Stomach (tissue), 9 donors: ENCODE results near the gene LGALS3BP. TPM values are rescaled to one million over a fixed set of nuclear protein-coding genes. Genes with fewer than 3 reads are reported as not detected.

ENCODE experiments used
- DNase-seq, 2 donors: peaks; one replicate each; pipeline versions ENCODE4 v3.0.0 to v3.0.0-alpha.2; 2013 to 2019
- H3K27ac ChIP-seq, 5 donors: fragments of 200-600 bp in 4 of 5; sonication (generic) in 4 of 5; one replicate each; pipeline ENCODE4 v1.5.1; 2013 to 2019; ENCODE audit warnings: mild to moderate bottlenecking in 1 of 5, moderate library complexity in 1 of 5
- H3K27me3 ChIP-seq, 3 donors: fragments of 200-600 bp; sonication (generic); one replicate each; pipeline ENCODE4 v1.5.1; 2017 to 2019; ENCODE audit warnings: mixed run types in 1 of 3
- H3K36me3 ChIP-seq, 4 donors: fragments of 200-600 bp; sonication (generic); 1 replicate in 3 of 4; 2 replicates in 1 of 4; pipeline ENCODE4 v1.5.1; 2016 to 2019
- H3K4me1 ChIP-seq, 4 donors: fragments of 200-600 bp; sonication (generic); one replicate each; pipeline ENCODE4 v1.5.1; 2016 to 2019
- H3K4me3 ChIP-seq, 4 donors: fragments of 200-600 bp; sonication (generic) in 3 of 4; one replicate each; pipeline ENCODE4 v1.5.1; 2016 to 2019; ENCODE audit warnings: mild to moderate bottlenecking in 1 of 4
- H3K9me3 ChIP-seq, 4 donors: fragments of 200-600 bp; sonication (generic); one replicate each; pipeline ENCODE4 v1.5.1; 2016 to 2019
- CTCF ChIP-seq, 7 experiments: fragments of 450-650 bp in 4 of 7; fragments of 200-600 bp in 3 of 7; sonication (generic) in 3 of 7; IDR thresholded peaks; one replicate each; pipeline ENCODE4 v1.5.1; 2016 to 2019; ENCODE audit warnings: antibody characterized with exemption in 7 of 7, control low read depth in 2 of 7, mild to moderate bottlenecking in 1 of 7
- EP300 ChIP-seq: sonication (generic); formaldehyde crosslinking; IDR thresholded peaks from one replicate; pipeline ENCODE4 v1.6.1; 2017; ENCODE audit warnings: antibody characterized with exemption
- POLR2A ChIP-seq, 4 donors: fragments of 450-650 bp; IDR thresholded peaks; one replicate each; pipeline ENCODE4 v1.6.1; 2016; ENCODE audit warnings: antibody characterized with exemption in 4 of 4, control low read depth in 2 of 4, mild to moderate bottlenecking in 1 of 4, moderate library complexity in 1 of 4
- POLR2AphosphoS5 ChIP-seq, 3 donors: sonication (generic); formaldehyde crosslinking; IDR thresholded peaks; one replicate each; pipeline ENCODE4 v1.6.1; 2016; ENCODE audit warnings: antibody characterized with exemption in 3 of 3
- WGBS, 5 donors: extraction: QIAGEN DNeasy Blood & Tissue Kit in 3 of 5; methylation state at CpG; one replicate each; pipeline versions ENCODE4 v1.1.5 to v1.1.7; 2013 to 2018; 5-methylcytosine and 5-hydroxymethylcytosine counted together
- intact Hi-C: fragments of 100-400 bp; cut with DNase I; formaldehyde crosslinking; loops from one replicate; pipeline ENCODE4 v1.15.1; 2023; ENCODE audit warnings: low total_unique reads
- polyA plus RNA-seq, 3 donors: library from polyadenylated mRNA; stranded (reverse); fragments of 200-250 nt; gene quantifications; one replicate each; pipeline ENCODE4 v1.2.3, GENCODE V29; 2013
- total RNA-seq, 5 donors: library from RNA; depleted of rRNA; stranded (reverse); fragments of >200 nt; gene quantifications; one replicate each; pipeline versions ENCODE4 v1.1.0 to v1.2.3, GENCODE V29; 2014 to 2016
- donor health status: healthy with polysubstance abuse.
- donor health status: Bipolar disorder and iron deficiency.
- donor health status: healthy.

LGALS3BP gene
- total and polyA plus RNA-seq, 8 donors: 63.4 to 625 (median 192) TPM

- H3K9me3 ChIP-seq: no peaks in the 10 kb centered on the region
- peak in 1 of 2 donors; percentile 43 for DNase-seq
- no peaks in the 10 kb centered on the region for H3K36me3 ChIP-seq
- H3K4me3 ChIP-seq: peak overlapping the region; percentile 49 to 65 (median 60)
- H3K27me3 ChIP-seq: peaks cover 0 to 67% (median 20%) of the 10 kb centered on the region in 3 donors
- peaks cover 73 to 96% (median 78%) of the 10 kb centered on the region in 4 donors for H3K4me1 ChIP-seq
- 42 to 55% (median 47%) methylated on average over 15 to 31 of the region's 31 CpGs for WGBS, 5 donors
- TF ChIP-seq POLR2A (IDR thresholded peaks at IDR 0.05) (no peak), CTCF (IDR thresholded peaks at IDR 0.05) (no peak), EP300 (no peak), POLR2AphosphoS5 (IDR thresholded peaks at IDR 0.05) (peak in 2 of 3 donors; percentile 16 to 24)
- H3K27ac ChIP-seq: peak overlapping the region; percentile 24 to 80 (median 75)
- intact Hi-C loops: no loop called here
These were observed 45.4 kb upstream of the LGALS3BP start for GRCh38 chr17:79024901-79025737.

- peak; percentile 49 to 80 for DNase-seq
- WGBS, 5 donors: 1 to 4% (median 2%) methylated on average over 47 to 77 of the region's 77 CpGs
- Histone ChIP-seq H3K27me3 (peaks cover 0 to 61% (median 20%) of the 10 kb centered on the region in 3 donors), H3K36me3 (no peaks in the 10 kb centered on the region), H3K9me3 (no peaks in the 10 kb centered on the region), H3K4me1 (peaks cover 83 to 100% (median 87%) of the 10 kb centered on the region in 4 donors), H3K27ac (peak within 1 kb of the TSS; percentile 14 to 80 (median 75)), H3K4me3 (peak within 1 kb of the TSS; percentile 49 to 65 (median 60))
- no peak for TF ChIP-seq POLR2A (IDR thresholded peaks at IDR 0.05)
- peak in 3 of 7 experiments; percentile 48 to 58 (median 53) for TF ChIP-seq CTCF (IDR thresholded peaks at IDR 0.05)
- TF ChIP-seq POLR2AphosphoS5 (IDR thresholded peaks at IDR 0.05): peak in 1 of 3 donors; percentile 24
- intact Hi-C loops: no loop called here
These were observed 44.4 kb upstream of the LGALS3BP start, which contains the start of gene C1QTNF1 for GRCh38 chr17:79023886-79024771. Gene C1QTNF1, plus strand, starts transcription at chr17:79024169. Its CDS starts 19,800 bp downstream, at chr17:79043969.

- H3K27ac ChIP-seq: peak overlapping the region in 4 of 5 donors; percentile 63 to 76 (median 73)
- WGBS, 5 donors: 71 to 84% (median 75%) methylated on average over 12 of the region's 12 CpGs
- no peak for TF ChIP-seq EP300
- TF ChIP-seq POLR2A (IDR thresholded peaks at IDR 0.05): no peak
- no peak for TF ChIP-seq POLR2AphosphoS5 (IDR thresholded peaks at IDR 0.05)
- TF ChIP-seq CTCF (IDR thresholded peaks at IDR 0.05): no peak
- peaks cover 0 to 52% (median 20%) of the 10 kb centered on the region in 3 donors for H3K27me3 ChIP-seq
- H3K4me1 ChIP-seq: peaks cover 81 to 95% (median 85%) of the 10 kb centered on the region in 4 donors
- no peak for DNase-seq
- peak overlapping the region in 1 of 4 donors; percentile 65 for H3K4me3 ChIP-seq
- no peaks in the 10 kb centered on the region for H3K9me3 ChIP-seq
- intact Hi-C loops: no loop called here
- no peaks in the 10 kb centered on the region for H3K36me3 ChIP-seq
These were observed 43.5 kb upstream of the LGALS3BP start for GRCh38 chr17:79023180-79023705.
